H1 (cell line): ENCODE measurements around the gene SOX6. TPM values are rescaled to one million over a fixed set of nuclear protein-coding genes. Genes with fewer than 3 reads are reported as not detected.

Experiments used
- CTCF ChIA-PET: fragments of 300-600 bp; sonication (Branson Sonifier 250); formaldehyde crosslinking; loops from one replicate; lab custom pipeline; 2021; ENCODE audit not compliant: partially characterized antibody; lab: Charles Lee
- POLR2A ChIA-PET: fragments of 300-600 bp; sonication (Branson Sonifier 250); formaldehyde crosslinking; loops from one replicate; lab custom pipeline; 2021; ENCODE audit warnings: inconsistent platforms; ENCODE audit not compliant: partially characterized antibody; lab: Charles Lee
- DNase-seq, 2 experiments: peaks; one replicate each; pipeline versions ENCODE4 v3.0.0 to v3.0.0-alpha.2; 2010 to 2022; ENCODE audit warnings: low spot score in 2 of 2, low read depth in 1 of 2, mixed read lengths in 1 of 2
- FAIRE-seq: peaks from 2 replicates; lab custom pipeline; 2011; peaks lifted over from hg19 to GRCh38; lab: Jason Lieb, UNC
- H2AFZ ChIP-seq: 2 replicates; pipeline ENCODE4 v1.8.1; 2012; ENCODE audit warnings: low read length, inconsistent platforms
- H2AK5ac ChIP-seq: 2 replicates; pipeline ENCODE4 v1.6.1; 2013; ENCODE audit warnings: low read depth, low read length
- H2BK120ac ChIP-seq: replicated peaks from 2 replicates; pipeline ENCODE3; 2013; ENCODE audit warnings: low read depth, low read length, inconsistent platforms
- H2BK12ac ChIP-seq: 2 replicates; pipeline ENCODE4 v1.6.1; 2013; ENCODE audit warnings: low read depth, low read length
- H2BK15ac ChIP-seq: 2 replicates; pipeline ENCODE4 v1.6.1; 2013; ENCODE audit warnings: low read length
- H2BK20ac ChIP-seq: 2 replicates; pipeline ENCODE4 v1.6.1; 2013; ENCODE audit warnings: low read length
- H2BK5ac ChIP-seq: 2 replicates; pipeline ENCODE4 v1.6.1; 2013; ENCODE audit warnings: low read depth, low read length
- H3K14ac ChIP-seq: 2 replicates; pipeline ENCODE4 v1.6.1; 2013; ENCODE audit warnings: inconsistent platforms; ENCODE audit not compliant: insufficient read length
- H3K18ac ChIP-seq: 2 replicates; pipeline ENCODE4 v1.6.1; 2013; ENCODE audit warnings: low read length; ENCODE audit errors: extremely low read depth
- H3K23ac ChIP-seq: 2 replicates; pipeline ENCODE4 v1.6.1; 2013; ENCODE audit warnings: inconsistent platforms; ENCODE audit not compliant: insufficient read length
- H3K23me2 ChIP-seq: 2 replicates; pipeline ENCODE4 v1.6.1; 2013; ENCODE audit warnings: low read depth, low read length
- H3K27ac ChIP-seq: 2 replicates; pipeline ENCODE4 v1.6.1; 2011; ENCODE audit warnings: low read depth, low read length, inconsistent platforms
- H3K27me3 ChIP-seq, 4 experiments: replicated peaks in 1 of 4; 1 replicate in 1 of 4; 2 replicates in 3 of 4; pipeline versions ENCODE4 v1.6.1 to v1.8.1; 2011 to 2013; ENCODE audit warnings: low read length in 3 of 4, mild to moderate bottlenecking in 3 of 4, inconsistent platforms in 2 of 4, mixed read lengths in 2 of 4, moderate library complexity in 1 of 4; ENCODE audit not compliant: control insufficient read depth in 3 of 4, insufficient read depth in 3 of 4; ENCODE audit errors: extremely low read depth in 1 of 4
- H3K36me3 ChIP-seq, 4 experiments: 2 replicates each; pipeline versions ENCODE4 v1.6.1 to v1.8.1; 2011 to 2013; ENCODE audit warnings: mild to moderate bottlenecking in 4 of 4, low read length in 3 of 4, moderate library complexity in 2 of 4, control low read depth in 1 of 4, inconsistent platforms in 1 of 4; ENCODE audit not compliant: insufficient read depth in 4 of 4, control insufficient read depth in 2 of 4
- H3K4ac ChIP-seq: replicated peaks from 2 replicates; pipeline ENCODE3; 2013; ENCODE audit warnings: low read length, low read depth, mixed read lengths, inconsistent platforms; ENCODE audit not compliant: insufficient read length
- H3K4me1 ChIP-seq, 4 experiments: replicated peaks in 1 of 4; 1 replicate in 1 of 4; 2 replicates in 3 of 4; pipeline versions ENCODE4 v1.6.1 to v1.8.1; 2011 to 2013; ENCODE audit warnings: low read length in 3 of 4, inconsistent platforms in 2 of 4, mixed read lengths in 1 of 4; ENCODE audit not compliant: insufficient read depth in 4 of 4, control insufficient read depth in 3 of 4
- H3K4me2 ChIP-seq, 2 experiments: 2 replicates each; pipeline versions ENCODE4 v1.6.1 to v1.8.1; 2011 to 2013; ENCODE audit warnings: low read depth in 2 of 2, low read length in 2 of 2, control low read depth in 1 of 2, inconsistent platforms in 1 of 2, mild to moderate bottlenecking in 1 of 2; ENCODE audit not compliant: insufficient read depth in 1 of 2
- H3K4me3 ChIP-seq, 4 experiments: fragments of 200-600, 300-600 bp in 1 of 4; sonication (generic), shearing (Covaris generic), sonication (Bioruptor Twin) in 1 of 4; 2 replicates each; pipeline versions ENCODE4 v1.5.1 to v1.8.1; 2011 to 2016; ENCODE audit warnings: low read length in 4 of 4, low read depth in 3 of 4, control low read depth in 2 of 4, inconsistent platforms in 2 of 4, mild to moderate bottlenecking in 2 of 4, mixed read lengths in 1 of 4, moderate library complexity in 1 of 4; ENCODE audit not compliant: insufficient read depth in 2 of 4; ENCODE audit errors: extremely low read depth in 1 of 4
- H3K56ac ChIP-seq: replicated peaks from 2 replicates; pipeline ENCODE3; 2013; ENCODE audit warnings: low read depth, mild to moderate bottlenecking, mixed read lengths, low read length, inconsistent platforms; ENCODE audit not compliant: insufficient read length
- H3K79me1 ChIP-seq: 2 replicates; pipeline ENCODE4 v1.6.1; 2013; ENCODE audit warnings: low read depth, low read length, control low read depth
- H3K79me2 ChIP-seq, 2 experiments: 2 replicates each; pipeline versions ENCODE4 v1.6.1 to v1.8.1; 2012 to 2013; ENCODE audit warnings: low read length in 2 of 2, mild to moderate bottlenecking in 2 of 2, inconsistent platforms in 1 of 2; ENCODE audit not compliant: insufficient read depth in 2 of 2, control insufficient read depth in 1 of 2
- H3K9ac ChIP-seq, 4 experiments: replicated peaks in 1 of 4; 1 replicate in 1 of 4; 2 replicates in 3 of 4; pipeline versions ENCODE4 v1.6.1 to v1.8.1; 2011 to 2013; ENCODE audit warnings: low read depth in 3 of 4, low read length in 3 of 4, control low read depth in 2 of 4, mild to moderate bottlenecking in 2 of 4, moderate library complexity in 2 of 4, inconsistent platforms in 1 of 4; ENCODE audit errors: extremely low read depth in 1 of 4
- H3K9me3 ChIP-seq, 2 experiments: 2 replicates each; pipeline versions ENCODE4 v1.6.1 to v1.8.1; 2012 to 2013; ENCODE audit warnings: mild to moderate bottlenecking in 2 of 2, moderate library complexity in 2 of 2, control low read depth in 1 of 2, inconsistent platforms in 1 of 2, low read depth in 1 of 2, low read length in 1 of 2, mixed read lengths in 1 of 2; ENCODE audit not compliant: insufficient read depth in 2 of 2
- H4K20me1 ChIP-seq, 2 experiments: replicated peaks in 1 of 2; 2 replicates each; pipeline versions ENCODE3 to v1.8.1; 2011 to 2013; ENCODE audit warnings: inconsistent platforms in 2 of 2, low read length in 2 of 2, mild to moderate bottlenecking in 1 of 2; ENCODE audit not compliant: insufficient read depth in 2 of 2, control insufficient read depth in 1 of 2
- H4K5ac ChIP-seq: 2 replicates; pipeline ENCODE4 v1.6.1; 2013; ENCODE audit warnings: low read length, low read depth, mixed read lengths, inconsistent platforms; ENCODE audit not compliant: insufficient read length
- H4K8ac ChIP-seq: 2 replicates; pipeline ENCODE4 v1.8.0; 2013; ENCODE audit warnings: mild to moderate bottlenecking, moderate library complexity, low read length, inconsistent platforms; ENCODE audit not compliant: insufficient read depth; ENCODE audit errors: extremely low read depth
- H4K91ac ChIP-seq: replicated peaks from 2 replicates; pipeline ENCODE3; 2013; ENCODE audit warnings: low read length, mixed read lengths, inconsistent platforms; ENCODE audit not compliant: insufficient read length
- CEBPB ChIP-seq: IDR thresholded peaks from 2 replicates; pipeline ENCODE4 v1.6.1; 2012; ENCODE audit warnings: low read depth, low read length
- FOSL1 ChIP-seq: IDR thresholded peaks from 2 replicates; pipeline ENCODE4 v1.6.1; 2011; ENCODE audit warnings: mild to moderate bottlenecking, low read depth, low read length, moderate library complexity; ENCODE audit not compliant: insufficient read depth
- GABPA ChIP-seq: IDR thresholded peaks from 2 replicates; pipeline ENCODE4 v1.6.1; 2011; ENCODE audit warnings: mild to moderate bottlenecking, low read length, moderate library complexity, borderline replicate concordance; ENCODE audit not compliant: insufficient read depth
- KDM5A ChIP-seq: fragments of 200-600 bp; IDR thresholded peaks from 2 replicates; pipeline ENCODE4 v1.7.1; 2012; ENCODE audit warnings: mild to moderate bottlenecking, low read length, inconsistent platforms, mixed read lengths
- MAX ChIP-seq: IDR thresholded peaks from 2 replicates; pipeline ENCODE4 v1.6.1; 2012; ENCODE audit warnings: inconsistent platforms
- PHF8 ChIP-seq: fragments of 200-600 bp; sonication (generic); conservative IDR thresholded peaks from 2 replicates; pipeline ENCODE4 v1.7.1; 2012; ENCODE audit warnings: low read depth, mild to moderate bottlenecking, inconsistent platforms, low read length, moderate library complexity
- RXRA ChIP-seq: IDR thresholded peaks from 2 replicates; pipeline ENCODE4 v1.6.1; 2011; ENCODE audit warnings: low read depth, mild to moderate bottlenecking, low read length, moderate library complexity; ENCODE audit not compliant: insufficient read depth
- SIRT6 ChIP-seq: IDR thresholded peaks from one replicate; pipeline ENCODE4 v1.7.1; 2012; ENCODE audit warnings: low read length, inconsistent platforms
- SRF ChIP-seq: IDR thresholded peaks from 2 replicates; pipeline ENCODE4 v1.6.1; 2011; ENCODE audit warnings: mild to moderate bottlenecking, low read depth, low read length, moderate library complexity
- TAF1 ChIP-seq: IDR thresholded peaks from 2 replicates; pipeline ENCODE4 v1.6.1; 2011; ENCODE audit warnings: mild to moderate bottlenecking, low read depth, low read length
- TBP ChIP-seq: IDR thresholded peaks from 2 replicates; pipeline ENCODE4 v1.6.1; 2011; ENCODE audit warnings: low read depth, low read length, improper control_type of control experiment
- WGBS, 2 experiments: shearing (Covaris generic) in 1 of 2; methylation state at CpG; one replicate each; pipeline versions ENCODE4 v1.1.6 to v1.1.7; 2013 to 2015; ENCODE audit warnings: low lambda C conversion rate in 2 of 2, mixed read lengths in 2 of 2, inconsistent platforms in 1 of 2, low coverage in 1 of 2, missing lambda C conversion rate in 1 of 2; ENCODE audit not compliant: insufficient replicate concordance in 2 of 2, insufficient coverage in 1 of 2, insufficient read length in 1 of 2; ENCODE audit errors: extremely low coverage in 1 of 2, missing lambda C conversion rate in 1 of 2; 5-methylcytosine and 5-hydroxymethylcytosine counted together
- polyA plus RNA-seq, 7 experiments: library from polyadenylated mRNA; depleted of rRNA in 3 of 7; stranded (reverse) in 5 of 7; unstranded in 2 of 7; fragments of >200 nt in 5 of 7; fragments of 200-250 nt in 2 of 7; gene quantifications; 1 replicate in 5 of 7; 2 replicates in 1 of 7; 4 replicates in 1 of 7; pipeline versions ENCODE4 v1.2.1 to v1.2.3, GENCODE V29; 2011 to 2013; ENCODE audit warnings: missing spikeins in 2 of 7, mixed read lengths in 2 of 7
- total RNA-seq: library from RNA; stranded (reverse); fragmentation: NEBNext Ultra II Directional; extraction: Animal tissue kit (Norgen Biotek cat#: 25700); gene quantifications from 2 replicates; pipeline ENCODE4 v1.2.1, GENCODE V29; 2021

SOX6 gene
- total and polyA plus RNA-seq, 2 of the 8 experiments (the other 6 are each of a cell fraction or from before 2014, with no cell fraction given), result 0.09 TPM; not detected in 1

- H4K20me1 ChIP-seq, result no peaks in the 10 kb centered on the region
- H3K56ac ChIP-seq, result no peak overlapping the region
- H2BK120ac ChIP-seq, result no peak overlapping the region
- peaks cover 0 to 3% (median 1%) of the 10 kb centered on the region in 4 experiments; a peak in 1 of 7 replicates for H3K4me1 ChIP-seq
- no peak overlapping the region for H2BK20ac ChIP-seq
- H2AFZ ChIP-seq, result no peak overlapping the region
- FAIRE-seq (no peak), DNase-seq (no peak)
- CTCF ChIA-PET, result interaction anchor here (1.3 to 3.0 kb wide), 2 partner anchors 13 to 16 kb away, joined by 3 to 14 read pairs; no protein-coding TSS in a partner anchor
- H3K9ac ChIP-seq, result no peak overlapping the region
- no peak overlapping the region for H2AK5ac ChIP-seq
- H3K4me3 ChIP-seq, result no peak overlapping the region
- peaks cover 0 to 2% (median 0%) of the 10 kb centered on the region in 4 experiments; a peak in 1 of 7 replicates for H3K27me3 ChIP-seq
- no peak overlapping the region for H3K14ac ChIP-seq
- no peaks in the 10 kb centered on the region for H3K79me2 ChIP-seq
- no peak overlapping the region for H2BK12ac ChIP-seq
- H3K9me3 ChIP-seq, result no peaks in the 10 kb centered on the region
- whole genome bisulfite sequencing, 2 experiments, result 100% methylated on average over 2 of the region's 2 CpGs; no CpG with 5 or more reads in 1 of the 2 experiments
- no peak overlapping the region for H2BK15ac ChIP-seq
- H3K23me2 ChIP-seq, result no peaks in the 10 kb centered on the region
- H3K18ac ChIP-seq, result no peak overlapping the region
- no peak for TF ChIP-seq KDM5A
- TF ChIP-seq MAX, result no peak
- no peak for TF ChIP-seq TAF1
- TF ChIP-seq GABPA, result no peak
- TF ChIP-seq SIRT6, result no peak
- TF ChIP-seq FOSL1, result no peak
- TF ChIP-seq TBP, result no peak
- TF ChIP-seq SRF, result no peak
- TF ChIP-seq CEBPB, result no peak
- TF ChIP-seq PHF8, result no peak
- TF ChIP-seq RXRA, result no peak
- TF ChIP-seq, all 59 proteins: peak for 0
- no peak overlapping the region for H4K91ac ChIP-seq
- H3K79me1 ChIP-seq, result no peaks in the 10 kb centered on the region
- no peak overlapping the region for H3K4me2 ChIP-seq
- H2BK5ac ChIP-seq, result no peak overlapping the region
- H3K27ac ChIP-seq, result no peak overlapping the region
- POLR2A ChIA-PET, result no interaction called here
- no peak overlapping the region for H3K4ac ChIP-seq
- no peak overlapping the region for H4K8ac ChIP-seq
- H4K5ac ChIP-seq, result no peak overlapping the region
- H3K23ac ChIP-seq, result no peak overlapping the region
- H3K36me3 ChIP-seq, result no peaks in the 10 kb centered on the region
Measured at GRCh38 chr11:15971215-15971546, 385.2 kb downstream of the SOX6 start.
